Embryonic facial prominence (tissue), 1 donor: Measurements from ENCODE around the gene M1AP.

Experiments used
- DNase-seq: peaks from one replicate; pipeline ENCODE4 v3.0.0-alpha.2; 2016; ENCODE audit errors: extremely low spot score

The M1AP gene

GRCh38 chr2:74593826-74594772 is 54.0 kb downstream of the M1AP start:
- DNase-seq, result no peak

GRCh38 chr2:74588664-74589063 is 59.5 kb downstream of the M1AP start:
- DNase-seq, result no peak

- peak; percentile 18 for DNase-seq
These were observed 60.4 kb downstream of the M1AP start for GRCh38 chr2:74587664-74588277.

- DNase-seq, result no peak
These were observed 62.5 kb downstream of the M1AP start for GRCh38 chr2:74585406-74586185.

- DNase-seq, result no peak
These were observed 64.0 kb downstream of the M1AP start for GRCh38 chr2:74584088-74584645.

GRCh38 chr2:74583504-74583903 is 64.6 kb downstream of the M1AP start:
- no peak for DNase-seq

GRCh38 chr2:74582184-74582583 is 65.9 kb downstream of the M1AP start:
- DNase-seq, result no peak

GRCh38 chr2:74581463-74581862 is 66.7 kb downstream of the M1AP start:
- no peak for DNase-seq

GRCh38 chr2:74578408-74578807 is 69.7 kb downstream of the M1AP start:
- DNase-seq, result no peak

GRCh38 chr2:74577448-74577847 is 70.7 kb downstream of the M1AP start:
- DNase-seq, result no peak

GRCh38 chr2:74576863-74577229 is 71.3 kb downstream of the M1AP start:
- no peak for DNase-seq

GRCh38 chr2:74576211-74576862 is 71.8 kb downstream of the M1AP start:
- no peak for DNase-seq

- DNase-seq, result no peak
These were observed 72.8 kb downstream of the M1AP start for GRCh38 chr2:74575320-74575719.

GRCh38 chr2:74573747-74574562 is 74.2 kb downstream of the M1AP start:
- DNase-seq, result no peak

- no peak for DNase-seq
These were observed 75.8 kb downstream of the M1AP start for GRCh38 chr2:74572178-74572925.

GRCh38 chr2:74571058-74571457 is 77.1 kb downstream of the M1AP start:
- no peak for DNase-seq

- DNase-seq, result no peak
These were observed 78.4 kb downstream of the M1AP start for GRCh38 chr2:74569686-74570085.

- DNase-seq, result no peak
These were observed 80.2 kb downstream of the M1AP start for GRCh38 chr2:74567881-74568280.

- DNase-seq, result no peak
These were observed 81.4 kb downstream of the M1AP start for GRCh38 chr2:74566754-74567085.

- no peak for DNase-seq
These were observed 81.9 kb downstream of the M1AP start for GRCh38 chr2:74566076-74566753.
